DND-41 (cell line): ENCODE data around the gene LRRC28.

ENCODE experiments used
- CTCF ChIP-seq: IDR thresholded peaks from 2 replicates; pipeline ENCODE4 v1.5.1; 2012; ENCODE audit warnings: borderline replicate concordance, low read length, moderate library complexity, mild to moderate bottlenecking; ENCODE audit not compliant: poor library complexity, severe bottlenecking; ENCODE audit errors: extremely low read depth
- EZH2 ChIP-seq: IDR thresholded peaks from 3 replicates; pipeline ENCODE4 v1.6.1; 2012; ENCODE audit warnings: borderline replicate concordance, low read depth, mild to moderate bottlenecking, moderate library complexity, low read length, inconsistent platforms; ENCODE audit not compliant: severe bottlenecking

- TF ChIP-seq CTCF (no peak), EZH2 (no peak)
Observed at GRCh38 chr15:99291643-99292042, 40.4 kb downstream of the LRRC28 start.
